Neural progenitor cell (in vitro differentiated cells): ENCODE results near the gene PCCA. TPM values are rescaled to one million over a fixed set of nuclear protein-coding genes. Genes with fewer than 3 reads are reported as not detected.

Experiments
- DNase-seq: peaks from one replicate; pipeline ENCODE4 v3.0.0-alpha.2; 2016; ENCODE audit warnings: low spot score
- H2AFZ ChIP-seq: fragments of 200-600 bp; sonication (generic); replicated peaks from 2 replicates; pipeline ENCODE4 v1.6.1; 2016; ENCODE audit warnings: antibody characterized with exemption
- H3F3A ChIP-seq: fragments of 200-600 bp; sonication (generic); 2 replicates; pipeline ENCODE4 v1.6.1; 2016; ENCODE audit warnings: antibody characterized with exemption, low read depth
- H3K27ac ChIP-seq: fragments of 200-600 bp; sonication (generic); 2 replicates; pipeline ENCODE4 v1.5.1; 2016; ENCODE audit warnings: mild to moderate bottlenecking
- H3K27me3 ChIP-seq: fragments of 200-600 bp; sonication (generic); 2 replicates; pipeline ENCODE4 v1.6.1; 2016; ENCODE audit warnings: mild to moderate bottlenecking, moderate library complexity
- H3K36me3 ChIP-seq: fragments of 200-600 bp; sonication (generic); 2 replicates; pipeline ENCODE4 v1.5.1; 2016
- H3K4me1 ChIP-seq: fragments of 200-600 bp; sonication (generic); 2 replicates; pipeline ENCODE4 v1.6.1; 2016; ENCODE audit warnings: mixed run types
- H3K4me2 ChIP-seq: fragments of 200-600 bp; sonication (generic); 2 replicates; pipeline ENCODE4 v1.6.1; 2016
- H3K4me3 ChIP-seq: fragments of 200-600 bp; sonication (generic); 2 replicates; pipeline ENCODE4 v1.5.1; 2016
- H3K79me2 ChIP-seq: fragments of 200-600 bp; sonication (generic); 2 replicates; pipeline ENCODE4 v1.6.1; 2016; ENCODE audit warnings: low read depth
- H3K9ac ChIP-seq: fragments of 200-600 bp; sonication (generic); 2 replicates; pipeline ENCODE4 v1.6.1; 2016
- H3K9me3 ChIP-seq: fragments of 200-600 bp; sonication (generic); 2 replicates; pipeline ENCODE4 v1.5.1; 2016; ENCODE audit warnings: low read depth
- H4K20me1 ChIP-seq: fragments of 200-600 bp; sonication (generic); 2 replicates; pipeline ENCODE4 v1.6.1; 2016; ENCODE audit warnings: low read depth
- H3K27ac Mint-ChIP-seq: 3 replicates; pipeline ENCODE4 v1.8.0; 2021; ENCODE audit warnings: mixed read lengths
- H3K27me3 Mint-ChIP-seq: 2 replicates; pipeline ENCODE4 v1.8.0; 2022; ENCODE audit warnings: low read depth, mild to moderate bottlenecking, inconsistent platforms, moderate library complexity, mixed read lengths; ENCODE audit not compliant: insufficient read depth
- H3K36me3 Mint-ChIP-seq: 3 replicates; pipeline ENCODE4 v1.8.0; 2021; ENCODE audit warnings: mixed read lengths
- H3K4me1 Mint-ChIP-seq: 3 replicates; pipeline ENCODE4 v1.8.0; 2021; ENCODE audit warnings: mixed read lengths
- H3K4me3 Mint-ChIP-seq: 3 replicates; pipeline ENCODE4 v1.8.0; 2021; ENCODE audit warnings: mild to moderate bottlenecking, moderate library complexity, mixed read lengths
- H3K9me3 Mint-ChIP-seq: 3 replicates; pipeline ENCODE4 v1.8.0; 2020; ENCODE audit warnings: mixed read lengths
- CTCF ChIP-seq: fragments of 200-600 bp; sonication (generic); IDR thresholded peaks from 2 replicates; pipeline ENCODE4 v1.5.1; 2017; ENCODE audit warnings: antibody characterized with exemption, mild to moderate bottlenecking
- EZH2 ChIP-seq: fragments of 200-600 bp; sonication (generic); IDR thresholded peaks from 2 replicates; pipeline ENCODE4 v1.6.1; 2017; ENCODE audit warnings: antibody characterized with exemption, mild to moderate bottlenecking, moderate library complexity
- EZH2phosphoT487 ChIP-seq: fragments of 200-600 bp; sonication (generic); IDR thresholded peaks from 2 replicates; pipeline ENCODE4 v1.6.1; 2017; ENCODE audit warnings: antibody characterized with exemption
- total RNA-seq: library from RNA; depleted of rRNA; stranded (reverse); fragments of >200 nt; gene quantifications from 2 replicates; pipeline ENCODE4 v1.2.3, GENCODE V29; 2015; ENCODE audit warnings: low replicate concordance

The PCCA gene
- total RNA-seq, 1 donor from 2014 or later: 60.6 TPM

GRCh38 chr13:100175803-100176182 is 86.9 kb downstream of the PCCA start:
- Histone ChIP-seq H3K36me3 (no peaks in the 10 kb centered on the region), H3K79me2 (peaks cover 44% of the 10 kb centered on the region), H3K4me1 (peaks cover 45% of the 10 kb centered on the region), H3F3A (peaks cover 67% of the 10 kb centered on the region), H3K4me2 (peak overlapping the region; percentile 45), H3K4me3 (peak overlapping the region; percentile 11), H4K20me1 (peaks cover 3% of the 10 kb centered on the region), H3K9ac (no peak overlapping the region), H3K27ac (peak overlapping the region; percentile 73), H3K9me3 (no peaks in the 10 kb centered on the region), H3K27me3 (no peaks in the 10 kb centered on the region), H2AFZ (no peak overlapping the region)
- Mint-ChIP-seq H3K4me3 (peak overlapping the region; percentile 46), H3K4me1 (peaks cover 45% of the 10 kb centered on the region), H3K36me3 (peaks cover 19% of the 10 kb centered on the region), H3K9me3 (peaks cover 11% of the 10 kb centered on the region), H3K27ac (peak overlapping the region; percentile 58), H3K27me3 (no peaks in the 10 kb centered on the region)
- TF ChIP-seq EZH2: no peak
- no peak for TF ChIP-seq EZH2phosphoT487
- TF ChIP-seq CTCF: no peak
- no peak for DNase-seq

GRCh38 chr13:100176801-100177400 is 88.0 kb downstream of the PCCA start:
- Histone ChIP-seq H3K79me2 (peaks cover 55% of the 10 kb centered on the region), H3K36me3 (no peaks in the 10 kb centered on the region), H3K4me3 (peak overlapping the region; percentile 3), H3K9me3 (no peaks in the 10 kb centered on the region), H2AFZ (no peak overlapping the region), H3K9ac (no peak overlapping the region), H3K4me2 (peak overlapping the region; percentile 45), H4K20me1 (peaks cover 3% of the 10 kb centered on the region), H3K27me3 (no peaks in the 10 kb centered on the region), H3K27ac (peak overlapping the region; percentile 73), H3F3A (peaks cover 74% of the 10 kb centered on the region), H3K4me1 (peaks cover 45% of the 10 kb centered on the region)
- peak; percentile 30 for DNase-seq
- Mint-ChIP-seq H3K36me3 (peaks cover 15% of the 10 kb centered on the region), H3K4me1 (peaks cover 45% of the 10 kb centered on the region), H3K27me3 (no peaks in the 10 kb centered on the region), H3K4me3 (no peak overlapping the region), H3K27ac (peak overlapping the region; percentile 16), H3K9me3 (peaks cover 13% of the 10 kb centered on the region)
- TF ChIP-seq EZH2phosphoT487 (no peak), CTCF (no peak), EZH2 (no peak)

GRCh38 chr13:100178309-100178708 is 89.4 kb downstream of the PCCA start:
- peaks cover 48% of the 10 kb centered on the region for H3K4me1 ChIP-seq
- H3K79me2 ChIP-seq: peaks cover 63% of the 10 kb centered on the region
- H3K4me2 ChIP-seq: peak overlapping the region; percentile 45
- H3F3A ChIP-seq: peaks cover 64% of the 10 kb centered on the region
- peaks cover 3% of the 10 kb centered on the region for H4K20me1 ChIP-seq
- H3K9me3 Mint-ChIP-seq: peaks cover 9% of the 10 kb centered on the region
- no peak overlapping the region for H3K4me3 Mint-ChIP-seq
- H3K27me3 ChIP-seq: no peaks in the 10 kb centered on the region
- H2AFZ ChIP-seq: no peak overlapping the region
- H3K4me3 ChIP-seq: no peak overlapping the region
- H3K27ac Mint-ChIP-seq: no peak overlapping the region
- no peak overlapping the region for H3K9ac ChIP-seq
- no peaks in the 10 kb centered on the region for H3K9me3 ChIP-seq
- TF ChIP-seq CTCF (no peak), EZH2 (no peak), EZH2phosphoT487 (no peak)
- H3K36me3 Mint-ChIP-seq: peaks cover 7% of the 10 kb centered on the region
- DNase-seq: no peak
- no peaks in the 10 kb centered on the region for H3K36me3 ChIP-seq
- no peaks in the 10 kb centered on the region for H3K27me3 Mint-ChIP-seq
- H3K27ac ChIP-seq: peak overlapping the region; percentile 73
- peaks cover 45% of the 10 kb centered on the region for H3K4me1 Mint-ChIP-seq
